NCI-H1930 (cell line): ENCODE measurements around the gene SMPD4.
"Not testable (repeated sequence)": the region's sequence is repeated elsewhere in the genome, so short reads cannot be mapped to it uniquely, and the experiment has no call there.

Source experiments
- DNase-seq, 2 experiments: peaks; one replicate each; lab custom pipeline; 2025; lab: John Stamatoyannopoulos, UW

Gene SMPD4

DNA sequence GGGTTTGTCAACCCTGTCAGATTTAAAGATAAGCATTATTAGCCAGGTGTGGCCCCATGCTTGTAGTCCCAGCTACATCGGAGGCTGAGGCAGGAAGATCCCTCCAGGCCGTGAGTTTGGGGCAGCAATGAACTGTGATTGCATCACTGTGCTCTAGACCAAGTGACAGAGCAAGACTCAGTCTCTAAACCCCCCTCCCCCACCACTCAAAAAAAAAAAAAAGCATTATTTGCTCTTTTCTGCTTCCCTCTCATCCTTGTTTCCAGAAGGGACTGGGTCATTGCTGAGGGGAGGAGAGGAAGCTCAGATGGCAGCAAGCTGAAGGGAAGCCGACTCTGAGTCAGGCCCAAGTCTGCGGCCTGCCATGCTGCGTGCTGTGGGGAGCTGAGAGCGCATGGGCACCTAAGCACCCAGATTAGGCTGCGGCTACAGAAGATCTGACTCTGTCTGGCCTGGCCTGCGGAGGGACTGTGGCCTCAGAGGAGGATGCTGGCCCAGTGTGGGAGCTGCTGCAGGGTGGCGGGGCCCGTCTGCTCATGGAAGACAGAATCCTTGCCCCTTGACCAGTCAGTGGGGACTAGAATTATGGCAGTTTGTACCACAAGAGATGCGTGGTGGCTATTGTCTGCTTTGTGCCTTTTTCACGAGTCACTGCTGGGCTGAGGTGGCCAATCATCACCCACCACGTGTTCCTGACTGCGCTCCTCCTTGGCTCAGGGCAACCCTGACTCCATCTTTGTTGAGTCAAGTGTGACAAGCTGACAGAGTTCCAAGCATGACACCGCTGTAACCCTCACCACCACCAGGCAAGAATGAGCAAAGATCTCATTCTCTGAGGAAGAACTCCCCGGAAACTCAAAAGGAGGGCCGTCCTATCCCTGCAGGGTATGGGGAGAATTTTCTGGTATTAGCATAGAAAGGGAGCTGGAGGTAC lies 6.7 kb upstream of the SMPD4 start:
- DNase-seq, result not testable (repeated sequence)

DNA sequence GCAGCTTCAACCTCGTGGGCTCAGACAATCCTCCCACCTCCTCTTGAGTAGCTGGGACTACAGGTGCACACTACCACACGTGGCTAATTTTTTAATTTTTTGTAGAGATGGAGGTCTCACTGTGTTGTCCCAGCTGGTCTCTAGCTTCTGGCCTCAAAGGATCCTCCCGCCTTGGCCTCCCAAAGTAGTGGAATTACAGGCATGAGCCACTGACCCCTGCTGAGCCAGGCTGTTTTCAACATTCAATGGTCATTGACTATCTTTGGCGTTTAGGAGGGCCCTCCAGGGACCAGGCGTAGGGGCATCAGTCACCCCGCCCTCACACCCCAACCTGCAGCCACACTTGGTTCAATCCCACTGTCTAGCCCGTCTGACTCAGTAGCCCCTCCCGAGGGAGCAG lies 5.9 kb upstream of the SMPD4 start:
- DNase-seq, result no peak

DNA sequence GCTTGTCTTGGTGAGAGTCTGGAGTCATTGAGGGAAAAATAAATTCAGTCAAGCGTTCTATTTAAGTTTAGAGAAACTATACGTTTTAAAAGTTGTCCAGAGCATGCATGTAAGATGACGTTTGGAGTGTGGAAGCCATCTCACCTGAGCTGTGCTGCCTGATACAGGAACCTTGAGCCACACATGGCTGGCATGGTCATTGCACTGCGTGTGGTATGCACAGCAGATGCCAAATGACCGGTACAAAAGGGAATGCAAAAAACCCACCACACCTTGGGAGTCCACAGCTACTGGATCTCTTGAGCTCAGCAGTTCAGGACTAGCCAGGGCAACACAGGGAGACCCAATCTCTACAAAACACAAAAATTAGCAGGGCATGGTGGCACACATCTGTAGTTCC lies 5.0 kb upstream of the SMPD4 start:
- no peak for DNase-seq

DNA sequence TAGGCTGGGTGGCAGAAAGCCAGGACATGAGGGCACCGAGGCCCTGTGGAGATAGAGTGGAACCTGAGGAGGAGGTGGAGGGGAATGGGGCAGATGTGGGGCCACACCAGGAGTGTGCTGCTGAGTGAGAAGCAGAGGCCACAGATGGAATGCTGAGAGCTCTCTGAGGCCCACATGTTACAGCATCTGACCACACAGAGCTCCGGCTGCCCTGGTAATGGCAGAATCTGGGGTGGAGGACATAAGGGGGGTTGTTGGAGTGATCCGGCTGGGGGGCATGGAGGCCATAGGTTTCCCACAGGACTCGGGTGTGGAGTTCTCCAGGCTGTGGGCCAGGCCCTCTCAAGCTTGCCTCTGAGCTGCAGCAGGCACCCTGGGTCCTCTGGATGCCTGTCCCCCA lies 4.5 kb upstream of the SMPD4 start:
- no peak for DNase-seq

DNA sequence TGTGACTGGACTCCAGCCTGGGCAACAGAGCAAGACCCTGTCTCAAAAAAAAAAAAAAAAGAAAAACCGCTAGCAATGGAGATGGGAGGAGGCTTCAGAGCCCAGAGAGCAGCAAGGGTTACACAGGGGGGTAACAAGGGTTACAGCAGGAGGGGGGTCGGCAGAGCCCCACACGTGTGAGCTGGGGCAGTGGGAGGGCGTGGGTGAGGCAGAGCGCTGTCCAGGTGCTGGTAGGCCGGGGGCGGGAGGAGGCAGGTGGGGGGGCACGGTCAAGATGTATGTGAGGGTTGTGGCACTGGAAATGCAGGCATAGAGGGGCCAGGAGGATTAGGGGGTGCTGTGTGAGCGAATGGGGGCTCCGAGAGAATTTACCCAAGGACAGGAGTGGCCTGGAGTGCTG lies 4.0 kb upstream of the SMPD4 start:
- DNase-seq, result no peak

DNA sequence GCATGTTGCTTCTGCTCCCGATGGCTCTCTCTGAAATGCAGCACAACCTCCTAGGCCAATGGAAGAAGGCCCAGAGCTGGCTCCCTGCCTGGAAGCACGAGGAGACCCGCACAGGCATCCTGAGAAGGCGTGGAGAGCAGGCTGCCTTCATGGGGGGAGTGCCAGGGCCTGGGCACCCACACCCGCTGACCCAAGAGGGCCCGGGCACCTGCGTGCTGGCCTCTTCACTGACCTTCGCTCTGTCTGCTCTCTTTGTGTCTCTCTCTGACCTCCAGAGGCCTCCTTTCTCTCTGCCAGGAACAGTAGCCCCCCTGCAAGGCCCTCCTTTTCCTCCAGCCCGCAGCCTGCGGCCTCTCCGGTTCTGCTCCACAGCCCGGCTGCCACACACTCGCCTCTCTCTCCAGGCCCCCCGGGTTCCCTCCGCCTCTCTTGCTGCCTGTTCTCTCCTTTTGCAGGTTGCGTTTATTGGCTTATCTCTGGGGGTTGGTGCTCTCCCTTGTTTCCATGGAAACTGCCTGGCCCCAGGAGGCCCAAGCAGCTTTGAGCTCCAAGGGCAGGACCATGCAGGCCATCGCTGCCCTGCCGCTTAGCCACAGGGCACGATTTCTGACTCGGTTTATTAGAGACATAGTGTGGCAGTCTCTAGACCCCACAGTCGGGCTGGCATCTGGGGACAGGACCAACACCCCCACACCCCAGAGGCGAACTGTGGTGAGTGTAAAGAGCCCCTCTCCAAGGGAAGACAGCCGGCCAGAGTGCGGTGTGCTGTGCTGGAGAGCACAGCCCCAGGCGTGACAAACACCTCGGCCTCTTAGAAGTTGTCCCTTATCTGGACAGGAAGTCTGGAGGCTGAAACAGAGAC lies 2.3 kb upstream of the SMPD4 start:
- no peak for DNase-seq

DNA sequence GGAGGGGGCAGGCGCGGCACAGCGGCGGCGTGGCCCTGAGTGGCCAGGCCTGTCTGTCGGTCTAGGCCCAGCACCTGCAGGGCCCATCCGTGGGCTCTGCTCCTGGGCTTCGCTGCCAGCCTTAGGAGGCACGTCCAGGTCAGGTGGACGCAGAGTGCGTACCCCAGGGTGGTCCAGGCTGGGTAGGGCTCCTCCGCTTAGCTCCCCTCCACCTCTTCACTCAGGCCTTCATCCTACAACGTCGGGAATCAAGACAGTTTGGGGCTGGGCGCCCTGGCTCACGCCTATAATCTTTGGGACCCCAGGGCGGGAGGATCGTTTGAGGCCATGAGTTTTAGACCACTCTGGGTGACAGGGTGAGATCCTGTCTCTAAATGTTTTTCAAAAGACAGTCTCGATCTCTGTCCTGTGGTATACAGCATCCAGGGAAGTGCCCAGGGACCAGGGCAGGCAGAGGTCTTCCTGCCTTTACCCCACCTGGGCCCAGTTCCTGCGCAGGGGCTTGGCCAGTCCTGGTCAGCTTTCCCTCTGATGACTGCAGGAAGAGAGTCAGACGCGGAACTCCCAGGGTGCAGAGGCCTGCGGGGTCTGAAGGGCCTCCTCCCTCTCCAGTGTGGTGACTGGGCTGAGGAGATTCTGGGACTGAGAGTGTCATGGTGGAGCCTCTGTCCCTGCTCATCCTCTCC lies 1.6 kb upstream of the SMPD4 start:
- not testable (repeated sequence) for DNase-seq

DNA sequence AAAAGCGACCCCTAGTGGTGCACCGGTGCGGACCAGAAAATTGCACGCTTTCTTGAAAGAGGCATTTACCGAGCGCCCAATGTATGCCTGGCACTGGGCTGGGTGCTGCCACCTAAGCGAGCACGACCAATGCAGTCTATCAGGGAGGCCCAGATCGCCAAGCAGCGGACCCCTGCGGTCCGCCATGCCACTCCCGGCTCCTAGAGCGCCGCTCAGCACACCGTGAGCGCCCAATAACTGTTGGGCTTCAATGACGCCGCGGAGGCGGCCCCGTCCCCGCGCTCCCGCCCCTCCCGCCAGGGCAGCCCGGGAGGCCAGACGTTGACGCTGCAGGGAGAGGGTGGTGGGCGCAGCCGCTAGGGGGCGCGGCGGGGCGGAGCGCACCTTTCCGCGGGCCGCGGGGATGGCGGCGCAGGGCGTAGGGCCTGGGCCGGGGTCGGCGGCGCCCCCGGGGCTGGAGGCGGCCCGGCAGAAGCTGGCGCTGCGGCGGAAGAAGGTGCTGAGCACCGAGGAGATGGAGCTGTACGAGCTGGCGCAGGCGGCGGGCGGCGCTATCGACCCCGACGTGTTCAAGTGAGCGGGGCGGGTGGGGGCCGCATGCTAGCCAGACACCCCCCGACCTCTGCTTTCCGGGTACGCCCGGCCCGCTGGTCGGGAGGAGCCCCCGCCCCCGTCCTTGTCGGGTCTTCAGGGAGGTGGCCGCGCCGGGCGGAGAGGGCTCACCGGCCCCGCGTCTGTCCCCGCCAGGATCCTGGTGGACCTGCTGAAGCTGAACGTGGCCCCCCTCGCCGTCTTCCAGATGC lies 679 bp upstream of the SMPD4 start, which contains the start of gene MZT2B:
Gene MZT2B (plus strand): TSS at position 383 of the 803 bp plus-strand sequence. CDS start 21 bp downstream, at position 404.
- peak; percentile 84 to 90 for DNase-seq

DNA sequence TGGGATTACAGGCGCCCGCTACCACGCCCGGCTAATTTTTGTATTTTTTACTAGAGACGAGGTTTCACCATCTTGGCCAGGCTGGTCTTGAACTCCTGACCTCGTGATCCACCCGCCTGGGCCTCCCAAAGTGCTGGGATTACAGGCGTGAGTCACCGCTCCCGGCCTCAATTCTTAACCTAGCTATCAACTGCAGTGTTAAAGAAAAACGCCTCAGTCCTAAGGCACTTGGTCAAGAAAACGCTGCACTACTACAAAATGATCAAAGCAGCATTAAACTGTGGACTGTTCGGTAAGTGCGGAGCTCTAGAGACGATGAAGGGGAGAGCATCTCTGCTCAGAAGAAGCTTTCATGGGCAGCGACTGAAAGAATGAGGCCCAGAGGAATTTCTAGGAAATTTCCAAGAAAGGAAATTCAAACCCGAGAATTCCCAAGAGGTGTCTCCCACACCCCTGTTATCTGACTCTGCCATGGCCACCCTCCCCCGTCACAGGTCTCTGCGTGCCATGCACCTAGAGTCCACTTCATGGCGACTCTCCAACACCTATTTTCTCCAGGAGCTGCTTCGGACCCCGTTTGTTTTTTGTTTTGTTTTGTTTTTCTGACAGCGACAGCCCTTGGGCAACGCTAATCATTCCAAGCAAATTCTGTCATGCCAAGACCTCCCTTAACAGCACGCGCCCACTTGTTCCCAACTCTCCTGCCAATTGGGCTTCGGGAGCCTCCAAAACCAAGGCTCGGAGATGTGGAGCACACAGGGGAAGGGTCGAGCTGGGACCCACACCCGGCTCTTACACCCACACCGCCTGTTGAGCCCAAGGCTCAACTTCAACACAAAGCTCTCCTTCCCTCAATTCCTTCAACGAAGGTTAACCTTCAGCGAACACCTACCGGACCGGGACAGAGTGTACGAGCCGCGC lies 738 bp downstream of the SMPD4 start:
- not testable (repeated sequence) for DNase-seq

DNA sequence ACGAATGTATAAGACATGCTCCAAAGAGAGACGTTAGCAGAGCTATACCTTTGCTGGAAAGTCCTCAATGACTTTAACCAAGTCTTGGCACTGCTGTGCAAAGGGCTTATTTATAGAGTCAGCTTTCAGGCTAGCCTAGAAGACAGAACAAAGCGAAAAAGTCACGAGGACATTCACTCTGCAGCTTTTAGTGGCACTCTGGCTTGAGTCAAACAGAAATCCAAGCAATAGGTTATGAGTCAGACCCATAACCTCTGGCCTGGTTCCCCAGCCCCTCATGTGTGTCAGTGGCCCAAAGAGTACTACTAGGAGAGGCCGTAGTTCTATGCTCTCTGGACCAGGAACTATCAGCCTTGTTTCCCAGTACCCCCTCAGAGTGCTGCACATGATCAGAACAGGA lies 6.5 kb downstream of the SMPD4 start:
- DNase-seq, result not testable (repeated sequence)

DNA sequence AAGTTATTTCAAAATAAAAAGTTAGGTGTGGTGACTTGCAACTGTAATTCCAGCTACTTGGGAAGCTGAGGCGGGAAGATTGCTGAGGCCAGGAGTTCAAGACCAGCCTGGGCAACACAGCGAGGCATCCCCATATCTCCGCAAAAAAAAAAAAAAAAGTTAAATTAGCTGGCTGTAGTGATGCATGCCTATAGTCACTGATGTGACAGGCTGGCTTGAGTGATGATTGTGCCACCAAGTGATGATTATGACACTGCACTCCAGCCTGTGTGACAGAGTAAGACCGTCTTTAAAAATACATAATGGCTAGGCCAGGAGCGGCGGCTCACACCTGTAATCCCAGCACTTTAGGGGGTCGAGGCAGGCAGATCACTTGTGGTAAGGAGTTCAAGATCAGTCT lies 11.5 kb downstream of the SMPD4 start:
- DNase-seq, result no peak

DNA sequence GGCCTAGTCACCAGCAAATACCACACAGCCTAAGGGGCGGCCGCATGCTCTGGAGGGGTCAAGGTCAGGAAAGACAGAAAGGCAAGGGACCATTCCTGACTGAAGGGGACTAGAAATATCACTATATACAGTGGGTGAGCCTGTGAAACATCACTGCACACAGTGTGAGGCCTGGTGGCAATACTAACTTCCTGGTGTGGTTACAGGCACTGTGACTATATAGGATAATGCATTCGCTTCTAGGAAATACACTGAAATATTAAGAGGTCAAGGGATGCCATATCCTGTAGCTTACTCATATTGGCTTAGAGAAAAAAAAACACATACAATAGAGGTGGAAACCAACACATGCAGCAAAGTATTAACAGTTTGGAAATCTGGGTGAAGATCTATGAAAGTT lies 12.2 kb downstream of the SMPD4 start:
- not testable (repeated sequence) for DNase-seq

DNA sequence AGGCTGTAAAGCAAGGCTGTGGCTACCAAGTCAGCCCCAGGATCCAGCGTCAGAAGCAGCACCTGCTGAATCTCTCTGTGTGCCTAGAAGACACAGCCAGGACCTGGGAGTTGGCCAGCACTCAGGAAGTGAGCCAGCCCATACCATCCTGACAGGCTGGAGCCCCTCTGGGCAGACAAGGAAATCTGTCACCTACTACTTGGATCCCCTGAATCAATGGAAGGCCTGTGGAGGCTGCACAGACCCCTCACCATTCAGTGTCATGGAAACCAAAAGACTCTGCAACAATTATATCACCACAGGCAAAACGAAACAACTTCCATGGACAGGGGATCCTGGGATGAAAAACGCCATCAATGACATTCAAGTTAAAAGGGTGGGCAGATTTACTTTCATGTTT lies 14.8 kb downstream of the SMPD4 start:
- DNase-seq, result not testable (repeated sequence)

DNA sequence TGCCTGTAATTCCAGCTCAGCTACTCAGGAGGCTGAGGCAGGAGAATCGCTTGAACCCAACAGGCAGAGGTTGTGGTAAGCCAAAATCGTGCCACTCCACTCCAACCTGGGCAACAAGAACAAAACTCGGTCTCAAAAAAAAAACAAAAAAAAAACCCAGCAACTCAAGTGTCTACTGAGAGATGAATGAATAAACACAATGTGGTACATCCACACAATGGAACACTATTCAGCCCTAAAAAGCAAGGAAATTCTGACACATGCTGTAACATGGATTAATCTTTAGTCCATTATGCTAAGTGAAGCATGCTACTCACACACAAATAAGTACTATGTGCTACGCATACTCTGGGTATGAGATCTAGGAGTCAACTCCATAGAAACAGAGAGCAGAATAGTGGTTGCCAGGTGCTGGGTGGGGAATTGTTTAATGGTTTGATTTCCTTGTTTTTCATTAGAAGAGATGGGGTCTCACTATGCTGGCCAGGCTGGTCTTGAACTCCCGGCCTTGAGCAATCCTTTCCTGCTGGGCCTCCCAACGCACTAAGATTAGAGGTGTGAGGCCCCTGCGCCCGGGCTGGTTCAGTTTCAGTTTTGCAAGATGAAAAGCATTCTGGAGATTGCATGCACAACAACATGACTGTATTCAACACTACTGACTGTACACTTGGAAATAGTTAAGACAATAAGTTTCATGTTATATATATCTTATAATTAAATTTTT lies 15.9 kb downstream of the SMPD4 start:
- DNase-seq, result no peak

DNA sequence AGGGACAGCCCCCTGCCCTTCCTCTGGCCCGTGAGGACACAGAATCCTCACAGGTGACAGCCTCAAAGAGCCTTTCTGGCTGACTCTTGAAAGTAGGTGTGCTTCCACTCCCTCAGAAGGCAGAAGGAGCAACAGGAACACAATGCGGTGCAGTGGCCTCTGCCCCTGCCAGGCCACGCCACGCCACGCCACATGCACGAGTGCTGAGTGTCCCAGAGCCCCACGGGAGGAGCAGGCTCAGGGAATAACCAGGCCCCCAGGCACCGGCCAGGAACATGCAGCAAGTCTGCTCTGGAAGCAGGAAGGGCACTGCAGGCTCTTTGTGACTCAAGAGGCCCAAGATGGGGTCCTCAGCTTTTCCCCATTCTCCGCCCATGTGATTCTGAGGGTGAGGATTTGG lies 18.4 kb downstream of the SMPD4 start:
- no peak for DNase-seq

DNA sequence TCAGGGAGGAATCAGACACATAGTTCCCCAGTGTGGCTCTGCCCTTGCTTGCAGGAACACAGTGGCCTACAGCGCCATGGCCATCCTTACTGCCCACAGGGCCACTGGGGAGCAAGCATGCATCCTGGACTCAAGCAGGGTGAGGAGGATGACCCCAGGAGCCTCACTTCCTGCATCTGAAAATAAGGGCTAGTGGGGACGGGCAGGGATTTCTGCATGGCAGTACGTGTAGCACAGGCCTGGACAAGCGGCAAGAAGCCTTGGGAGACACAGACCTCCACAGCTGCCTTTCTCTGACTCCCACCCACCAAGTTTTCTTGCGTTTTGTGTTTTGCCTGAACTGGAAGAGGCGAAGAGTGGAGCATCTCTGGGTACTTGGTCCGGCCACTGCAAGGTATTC lies 18.9 kb downstream of the SMPD4 start:
- not testable (repeated sequence) for DNase-seq

DNA sequence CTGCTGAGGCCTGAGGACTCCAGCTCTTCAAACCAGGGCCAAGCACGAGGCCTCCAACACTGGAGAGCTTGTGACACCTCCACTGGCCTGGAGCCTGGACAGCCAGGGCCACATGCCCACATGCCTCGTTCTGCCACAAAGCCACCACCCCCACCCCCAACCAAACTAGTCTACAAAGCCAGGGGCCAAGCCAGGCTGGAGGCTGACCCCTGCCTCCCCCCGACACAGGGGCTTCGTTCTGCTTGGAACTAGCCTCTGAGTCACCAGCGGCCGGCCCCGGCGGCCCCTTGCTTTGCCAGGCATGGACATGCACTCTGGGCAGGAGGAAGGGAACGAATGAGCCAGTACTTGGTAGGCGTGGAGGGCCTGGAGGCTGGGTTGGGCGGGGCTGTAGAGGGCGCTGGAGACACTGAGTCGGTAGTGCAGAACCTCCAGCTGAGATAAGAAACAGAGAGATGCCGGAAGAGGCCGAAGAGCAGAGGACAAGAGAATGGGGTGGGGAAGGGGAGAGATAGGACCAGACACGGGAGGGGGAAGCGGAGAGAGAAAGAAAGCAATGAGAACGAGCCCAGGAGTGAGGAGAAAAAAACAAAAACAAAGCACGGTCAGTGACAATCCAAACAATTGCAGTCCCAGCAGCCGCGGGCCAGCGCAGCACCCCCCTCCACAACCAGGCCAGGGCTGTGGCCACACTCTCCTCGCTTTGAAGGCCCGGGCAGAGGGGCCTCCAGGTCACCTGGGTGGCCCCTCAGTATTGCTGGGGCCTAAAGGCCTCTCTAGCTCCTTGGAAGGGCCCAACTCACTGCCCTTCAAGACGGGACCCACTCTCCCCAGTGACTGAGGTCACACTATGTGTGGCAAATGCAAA lies 20.3 kb downstream of the SMPD4 start:
- not testable (repeated sequence) for DNase-seq

DNA sequence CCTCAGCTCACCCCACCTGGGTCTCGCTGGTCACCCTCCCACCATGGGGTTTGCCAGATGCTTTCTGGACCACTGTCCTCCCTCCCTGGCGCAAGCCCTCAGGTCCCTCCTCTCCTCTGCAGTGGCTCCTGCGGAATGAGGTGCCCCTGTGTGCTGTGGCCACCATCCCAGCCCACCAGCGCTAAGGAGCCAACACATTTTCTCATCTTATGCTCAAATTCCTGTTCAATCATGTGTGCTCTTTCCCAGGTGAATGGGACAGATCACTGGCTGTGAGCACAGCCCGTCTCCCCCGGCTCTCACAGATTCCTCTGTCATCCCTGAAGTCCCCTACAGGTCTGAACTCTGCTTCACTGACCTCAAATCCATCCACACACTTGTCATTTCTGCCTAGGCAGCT lies 21.3 kb downstream of the SMPD4 start:
- no peak for DNase-seq

DNA sequence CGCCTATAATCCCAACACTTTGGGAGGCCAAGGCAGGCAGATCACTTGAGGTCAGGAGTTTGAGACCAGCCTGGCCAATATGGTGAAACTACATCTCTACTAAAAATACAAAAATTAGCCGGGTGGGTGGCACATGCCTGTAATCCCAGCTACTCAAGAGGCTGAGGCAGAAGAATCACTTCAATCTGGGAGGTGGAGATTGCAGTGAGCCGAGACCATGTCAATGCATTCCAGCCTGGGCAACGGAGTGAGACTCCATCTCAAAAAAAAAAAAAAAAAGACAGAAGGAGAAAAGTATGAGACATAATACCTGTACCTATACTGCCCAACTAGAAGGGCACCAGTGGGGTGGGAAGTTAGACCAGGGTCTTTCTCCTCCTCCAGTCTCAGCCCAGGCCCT lies 22.0 kb downstream of the SMPD4 start:
- DNase-seq, result not testable (repeated sequence)
